Keratinocyte (primary cell): ENCODE measurements around the gene IFI27L2. TPM values are rescaled to one million over a fixed set of nuclear protein-coding genes. Genes with fewer than 3 reads are reported as not detected.

Experiments
- DNase-seq: peaks from one replicate; pipeline ENCODE4 v3.0.0-alpha.2; 2011; ENCODE audit warnings: low read depth, missing footprints, low spot score
- FAIRE-seq: peaks from 2 replicates; lab custom pipeline; 2011; peaks lifted over from hg19 to GRCh38; lab: Jason Lieb, UNC
- H2AFZ ChIP-seq: 2 replicates; pipeline ENCODE4 v1.6.0; 2012; ENCODE audit warnings: low read length, control low read depth, inconsistent platforms; ENCODE audit not compliant: control insufficient read depth
- H3K27ac ChIP-seq: 2 replicates; pipeline ENCODE4 v1.5.1; 2011; ENCODE audit warnings: low read length; ENCODE audit not compliant: control insufficient read depth, insufficient read depth
- H3K27me3 ChIP-seq: 3 replicates; pipeline ENCODE4 v1.6.0; 2011; ENCODE audit warnings: low read length; ENCODE audit not compliant: control insufficient read depth, insufficient read depth; ENCODE audit errors: extremely low read depth
- H3K36me3 ChIP-seq, 2 experiments: 2 replicates in 1 of 2; 3 replicates in 1 of 2; pipeline ENCODE4 v1.5.1; 2011; ENCODE audit warnings: low read length in 2 of 2, mild to moderate bottlenecking in 1 of 2; ENCODE audit not compliant: control insufficient read depth in 2 of 2, insufficient read depth in 2 of 2; ENCODE audit errors: extremely low read depth in 1 of 2
- H3K4me1 ChIP-seq: 3 replicates; pipeline ENCODE4 v1.5.1; 2011; ENCODE audit warnings: low read length; ENCODE audit not compliant: control insufficient read depth, insufficient read depth; ENCODE audit errors: extremely low read depth
- H3K4me2 ChIP-seq: 3 replicates; pipeline ENCODE4 v1.6.0; 2011; ENCODE audit warnings: low read depth, low read length; ENCODE audit not compliant: control insufficient read depth, insufficient read depth; ENCODE audit errors: extremely low read depth
- H3K4me3 ChIP-seq, 3 experiments: fragments of 200-600 bp in 1 of 3; sonication (generic) in 1 of 3; 2 replicates in 2 of 3; 3 replicates in 1 of 3; pipeline ENCODE4 v1.5.1; 2011 to 2016; ENCODE audit warnings: low read length in 3 of 3, mild to moderate bottlenecking in 3 of 3, control low read depth in 2 of 3, inconsistent platforms in 1 of 3, low read depth in 1 of 3, mixed read lengths in 1 of 3, mixed run types in 1 of 3, moderate library complexity in 1 of 3; ENCODE audit not compliant: control insufficient read depth in 2 of 3, insufficient read depth in 2 of 3; ENCODE audit errors: extremely low read depth in 1 of 3
- H3K79me2 ChIP-seq: 2 replicates; pipeline ENCODE4 v1.6.0; 2012; ENCODE audit warnings: low read length; ENCODE audit not compliant: control insufficient read depth, insufficient read depth
- H3K9ac ChIP-seq: 3 replicates; pipeline ENCODE4 v1.6.0; 2011; ENCODE audit warnings: low read length; ENCODE audit not compliant: control insufficient read depth, insufficient read depth; ENCODE audit errors: extremely low read depth
- H3K9me1 ChIP-seq: 3 replicates; pipeline ENCODE4 v1.6.0; 2011; ENCODE audit warnings: low read length; ENCODE audit not compliant: control insufficient read depth, insufficient read depth; ENCODE audit errors: extremely low read depth
- H3K9me3 ChIP-seq: 2 replicates; pipeline ENCODE4 v1.5.1; 2012; ENCODE audit warnings: low read depth, low read length; ENCODE audit not compliant: control insufficient read depth
- H4K20me1 ChIP-seq: 3 replicates; pipeline ENCODE4 v1.6.0; 2011; ENCODE audit warnings: low read length; ENCODE audit not compliant: control insufficient read depth, insufficient read depth; ENCODE audit errors: extremely low read depth
- EZH2 ChIP-seq: IDR thresholded peaks from one replicate; pipeline ENCODE4 v1.6.1; 2012; ENCODE audit warnings: inconsistent platforms, mild to moderate bottlenecking, low read length, moderate library complexity
- dilution Hi-C: fragments of 300-500 bp; cut with MboI; formaldehyde crosslinking; loops from one replicate; pipeline ENCODE4 v1.7.0; 2020; ENCODE audit warnings: low sequenced_read_pairs; ENCODE audit not compliant: extremely low pct_ligation_motif_present
- polyA plus RNA-seq, 5 experiments: library from polyadenylated mRNA; depleted of rRNA in 3 of 5; stranded (reverse) in 3 of 5; stranded (forward) in 1 of 5; unstranded in 1 of 5; fragments of >200 nt; gene quantifications; 1 replicate in 1 of 5; 2 replicates in 3 of 5; 3 replicates in 1 of 5; pipeline versions ENCODE4 v1.2.1 to v1.2.3, GENCODE V29; 2011 to 2012; ENCODE audit warnings: missing spikeins in 2 of 5, low read depth in 1 of 5, low replicate concordance in 1 of 5
- TF ChIP-seq, protein P1 (sequence below), 3 experiments: IDR thresholded peaks in 1 of 3; conservative IDR thresholded peaks in 1 of 3; optimal IDR thresholded peaks in 1 of 3; 2 replicates in 2 of 3; 3 replicates in 1 of 3; pipeline versions ENCODE3 to v1.5.1; 2011; ENCODE audit warnings: low read length in 3 of 3, mild to moderate bottlenecking in 3 of 3, moderate library complexity in 2 of 3, control low read depth in 1 of 3, inconsistent platforms in 1 of 3; ENCODE audit not compliant: insufficient read depth in 2 of 3; ENCODE audit errors: extremely low read depth in 1 of 3

IFI27L2 gene
- polyA plus RNA-seq, 1 donor (not counting 4 experiments of a cell fraction or from before 2014, with no cell fraction given), result 67.5 TPM

- no peak overlapping the region for H2AFZ ChIP-seq
- H3K36me3 ChIP-seq, result no peaks in the 10 kb centered on the region
- H3K79me2 ChIP-seq, result peaks cover 12% of the 10 kb centered on the region
- H4K20me1 ChIP-seq, result no peaks in the 10 kb centered on the region
- peaks cover 8% of the 10 kb centered on the region for H3K27me3 ChIP-seq
- FAIRE-seq, result no peak
- H3K4me3 ChIP-seq, result peak overlapping the region in 1 of 3 experiments; percentile 60
- H3K9me3 ChIP-seq, result no peaks in the 10 kb centered on the region
- TF ChIP-seq, protein P1, sequence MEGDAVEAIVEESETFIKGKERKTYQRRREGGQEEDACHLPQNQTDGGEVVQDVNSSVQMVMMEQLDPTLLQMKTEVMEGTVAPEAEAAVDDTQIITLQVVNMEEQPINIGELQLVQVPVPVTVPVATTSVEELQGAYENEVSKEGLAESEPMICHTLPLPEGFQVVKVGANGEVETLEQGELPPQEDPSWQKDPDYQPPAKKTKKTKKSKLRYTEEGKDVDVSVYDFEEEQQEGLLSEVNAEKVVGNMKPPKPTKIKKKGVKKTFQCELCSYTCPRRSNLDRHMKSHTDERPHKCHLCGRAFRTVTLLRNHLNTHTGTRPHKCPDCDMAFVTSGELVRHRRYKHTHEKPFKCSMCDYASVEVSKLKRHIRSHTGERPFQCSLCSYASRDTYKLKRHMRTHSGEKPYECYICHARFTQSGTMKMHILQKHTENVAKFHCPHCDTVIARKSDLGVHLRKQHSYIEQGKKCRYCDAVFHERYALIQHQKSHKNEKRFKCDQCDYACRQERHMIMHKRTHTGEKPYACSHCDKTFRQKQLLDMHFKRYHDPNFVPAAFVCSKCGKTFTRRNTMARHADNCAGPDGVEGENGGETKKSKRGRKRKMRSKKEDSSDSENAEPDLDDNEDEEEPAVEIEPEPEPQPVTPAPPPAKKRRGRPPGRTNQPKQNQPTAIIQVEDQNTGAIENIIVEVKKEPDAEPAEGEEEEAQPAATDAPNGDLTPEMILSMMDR (optimal IDR thresholded peaks at IDR 0.05 in 1 of 3, IDR thresholded peaks at IDR 0.05 in 1 of 3, conservative IDR thresholded peaks at IDR 0.05 in 1 of 3; ENCODE audit: extremely low read depth in 1 of 3, insufficient read depth in 2 of 3, low read length in 3 of 3), result no peak
- no peak for TF ChIP-seq EZH2
- peak overlapping the region; percentile 42 for H3K4me2 ChIP-seq
- DNase-seq, result no peak
- dilution Hi-C loops, result no loop called here
- H3K9ac ChIP-seq, result no peak overlapping the region
- no peaks in the 10 kb centered on the region for H3K9me1 ChIP-seq
- no peak overlapping the region for H3K27ac ChIP-seq
- peaks cover 17% of the 10 kb centered on the region for H3K4me1 ChIP-seq
Measured at GRCh38 chr14:94113073-94113472, 16.3 kb downstream of the IFI27L2 start.

DNA sequence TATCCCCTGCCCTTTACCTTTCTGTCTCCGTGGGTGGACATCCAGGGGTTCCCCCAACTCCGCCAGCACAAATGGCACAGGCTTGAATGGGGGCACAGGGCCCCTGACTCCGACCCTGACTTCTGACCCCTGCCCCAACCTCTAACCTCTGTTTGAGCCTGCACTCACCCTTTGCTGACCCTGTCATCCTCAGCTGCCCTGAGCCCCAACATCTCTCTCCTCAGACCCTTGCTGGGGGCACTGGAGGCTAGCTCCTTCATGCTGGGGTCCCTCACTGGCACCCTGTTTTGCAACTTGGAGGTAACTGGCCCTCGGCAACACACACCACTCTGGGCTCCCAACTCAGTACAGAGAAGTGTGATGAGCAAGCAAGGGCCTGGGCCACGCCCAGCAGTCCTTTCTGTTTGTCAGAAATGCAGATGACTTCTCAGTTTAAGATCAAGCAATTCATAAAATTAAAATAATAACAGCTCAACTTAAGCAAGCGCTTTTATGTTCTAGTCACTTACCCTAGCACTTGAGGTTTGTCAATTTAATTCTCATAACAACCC, 16.8 kb downstream of the IFI27L2 start:
- Histone ChIP-seq H3K27ac (no peak overlapping the region), H3K9me3 (no peaks in the 10 kb centered on the region), H3K4me3 (peak overlapping the region in 2 of 3 experiments; percentile 60 to 71), H2AFZ (no peak overlapping the region), H3K36me3 (no peaks in the 10 kb centered on the region), H3K79me2 (peaks cover 12% of the 10 kb centered on the region), H3K9me1 (no peaks in the 10 kb centered on the region), H3K9ac (no peak overlapping the region), H3K27me3 (peaks cover 4% of the 10 kb centered on the region), H4K20me1 (no peaks in the 10 kb centered on the region), H3K4me1 (peaks cover 17% of the 10 kb centered on the region), H3K4me2 (peak overlapping the region; percentile 42)
- DNase-seq, result no peak
- no peak for FAIRE-seq
- TF ChIP-seq, protein P1 (optimal IDR thresholded peaks at IDR 0.05 in 1 of 3, IDR thresholded peaks at IDR 0.05 in 1 of 3, conservative IDR thresholded peaks at IDR 0.05 in 1 of 3; ENCODE audit: extremely low read depth in 1 of 3, insufficient read depth in 2 of 3, low read length in 3 of 3), result no peak
- TF ChIP-seq EZH2, result no peak
- dilution Hi-C loops, result no loop called here
